Cerebellar cortex (tissue), 1 donor: ENCODE results near the gene AIFM1.
A peak's percentile ranks its signal among the peaks of the same experiment; 100 is the strongest.

ENCODE experiments used
- DNase-seq: peaks from one replicate; pipeline ENCODE4 v3.0.0-alpha.2; 2015; ENCODE audit warnings: low spot score

The AIFM1 gene

DNA sequence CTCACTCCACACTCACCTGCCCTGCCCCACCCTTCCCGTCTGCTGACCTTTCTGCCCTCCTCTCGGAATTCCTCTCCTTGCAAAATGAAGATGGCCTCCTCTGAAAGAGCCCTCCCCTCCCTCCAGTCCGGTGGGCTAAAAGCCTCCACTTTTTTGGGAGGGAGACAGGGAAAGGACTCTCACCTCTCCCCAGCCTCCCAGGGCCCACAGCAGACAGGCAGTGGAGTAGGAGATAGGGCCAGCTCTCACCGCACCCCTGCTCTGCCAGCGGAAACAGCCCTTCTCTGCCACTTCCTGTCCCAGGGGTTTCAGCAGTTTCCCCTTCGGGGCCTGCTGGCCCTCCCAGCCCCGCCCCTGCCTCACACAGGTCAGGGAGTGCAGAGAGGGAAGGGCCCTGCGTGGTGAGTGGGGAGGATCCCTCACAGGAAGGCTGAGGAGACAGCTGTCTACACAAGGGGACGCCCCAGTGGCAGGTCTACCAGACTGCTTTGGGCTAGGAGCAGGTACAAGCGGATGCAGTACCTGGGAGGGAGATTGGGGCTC lies 73.6 kb downstream of the AIFM1 start:
- no peak for DNase-seq

DNA sequence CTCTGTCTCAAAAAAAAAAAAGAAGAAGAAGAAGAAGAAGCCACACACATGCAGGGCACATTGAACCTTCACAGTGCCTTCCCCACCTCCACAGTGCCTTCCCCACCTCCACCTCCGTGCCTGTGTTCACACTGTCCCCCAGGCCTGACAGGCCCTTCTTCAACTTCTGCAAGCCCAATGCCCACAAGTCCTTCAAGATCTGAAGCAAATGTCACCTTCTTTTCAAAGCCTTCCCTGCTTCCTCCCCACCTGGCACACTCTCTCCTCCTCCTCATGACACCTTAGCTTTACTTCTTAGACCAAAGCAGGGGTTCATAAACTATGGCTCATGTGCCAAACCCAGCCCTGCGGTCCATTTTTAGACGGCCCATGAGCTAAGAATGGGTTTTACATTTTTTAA lies 75.3 kb downstream of the AIFM1 start:
- DNase-seq = no peak

DNA sequence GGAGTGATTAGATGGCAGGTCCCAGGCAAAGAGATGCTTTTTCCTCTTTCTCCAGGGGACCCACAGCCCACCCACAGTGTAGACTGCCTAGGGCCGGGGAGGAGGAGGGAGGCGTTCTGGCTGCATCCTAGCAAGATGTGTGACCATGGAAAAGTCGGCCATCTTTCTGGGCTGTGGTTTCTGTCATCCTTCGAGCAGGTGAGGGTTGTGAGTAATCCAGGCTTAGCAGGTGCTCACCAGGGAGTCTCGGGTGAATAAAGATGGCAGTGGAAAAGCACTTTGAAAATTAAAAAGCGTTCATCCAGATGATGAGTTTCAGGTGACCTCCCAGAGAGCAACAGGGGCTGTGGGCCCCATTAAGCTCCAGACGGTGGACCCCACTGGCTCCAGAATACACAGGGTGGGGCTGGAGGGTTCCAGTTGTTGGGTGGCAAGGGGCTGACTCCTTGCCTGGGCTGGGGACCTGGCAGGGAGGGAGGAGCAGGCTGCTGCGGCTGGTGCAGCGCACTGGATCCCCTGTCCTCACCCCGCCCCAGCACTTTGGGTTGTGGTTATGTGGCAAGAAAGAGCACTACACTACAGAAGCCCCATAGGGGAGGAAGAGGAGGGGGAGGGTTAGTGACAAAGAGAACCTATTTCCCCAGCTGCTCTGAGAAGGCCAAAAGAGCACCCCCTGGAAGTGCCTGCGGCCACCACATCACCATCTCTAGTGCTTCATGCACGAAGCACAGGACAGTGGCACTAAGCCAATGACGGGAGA lies 79.0 kb downstream of the AIFM1 start:
- no peak for DNase-seq

DNA sequence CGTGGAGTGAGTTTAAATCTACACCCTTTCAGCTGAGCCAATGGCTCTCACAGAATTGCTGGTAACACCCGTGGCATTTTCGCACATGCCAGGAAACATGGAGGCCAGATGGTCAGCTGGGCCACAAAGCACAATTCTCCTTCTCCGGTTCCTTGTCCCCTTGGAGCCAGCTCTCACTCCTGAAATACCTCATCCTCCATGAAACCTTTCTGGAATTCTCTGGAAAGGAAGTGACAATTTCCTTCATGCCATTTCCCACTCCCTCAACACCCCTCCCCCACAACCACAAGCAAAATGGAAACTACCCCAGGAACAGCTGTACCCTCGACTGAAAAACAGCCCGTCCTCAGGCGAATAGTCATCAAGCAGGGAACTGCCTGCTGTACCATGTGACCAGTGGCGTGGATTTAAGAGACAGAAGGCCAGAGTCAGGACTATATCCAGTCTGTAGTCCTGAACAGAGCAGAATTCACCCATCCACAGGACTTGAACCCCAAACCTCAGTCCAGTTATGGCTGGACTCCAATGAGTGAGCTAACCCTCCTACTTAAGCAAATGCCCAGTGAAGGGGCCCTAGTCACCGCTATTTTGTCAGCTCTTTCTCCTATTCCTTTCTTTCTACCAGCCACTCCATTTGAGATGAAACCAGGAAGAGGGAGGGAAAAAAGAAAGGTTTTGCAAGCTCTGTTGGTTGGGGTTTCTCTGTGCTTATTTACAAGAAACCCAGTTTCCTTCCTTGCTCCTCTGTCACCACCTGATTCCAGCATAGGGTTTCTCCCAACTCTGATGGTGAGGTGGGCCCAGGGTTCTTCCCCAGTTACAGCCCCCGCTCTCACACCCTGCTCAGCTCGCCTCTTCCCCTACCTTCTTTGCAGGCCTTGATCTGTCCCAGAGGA lies 79.8 kb downstream of the AIFM1 start:
- DNase-seq = no peak

- DNase-seq = no peak
Measured at GRCh38 chrX:130084631-130085237, 80.9 kb downstream of the AIFM1 start.

- no peak for DNase-seq
Measured at GRCh38 chrX:130083656-130084382, 81.8 kb downstream of the AIFM1 start.

GRCh38 chrX:130083107-130083490 lies 82.5 kb downstream of the AIFM1 start:
- no peak for DNase-seq

- no peak for DNase-seq
Measured at GRCh38 chrX:130082244-130083106, 83.2 kb downstream of the AIFM1 start.

- no peak for DNase-seq
Measured at GRCh38 chrX:130081421-130082045, 84.1 kb downstream of the AIFM1 start.

DNA sequence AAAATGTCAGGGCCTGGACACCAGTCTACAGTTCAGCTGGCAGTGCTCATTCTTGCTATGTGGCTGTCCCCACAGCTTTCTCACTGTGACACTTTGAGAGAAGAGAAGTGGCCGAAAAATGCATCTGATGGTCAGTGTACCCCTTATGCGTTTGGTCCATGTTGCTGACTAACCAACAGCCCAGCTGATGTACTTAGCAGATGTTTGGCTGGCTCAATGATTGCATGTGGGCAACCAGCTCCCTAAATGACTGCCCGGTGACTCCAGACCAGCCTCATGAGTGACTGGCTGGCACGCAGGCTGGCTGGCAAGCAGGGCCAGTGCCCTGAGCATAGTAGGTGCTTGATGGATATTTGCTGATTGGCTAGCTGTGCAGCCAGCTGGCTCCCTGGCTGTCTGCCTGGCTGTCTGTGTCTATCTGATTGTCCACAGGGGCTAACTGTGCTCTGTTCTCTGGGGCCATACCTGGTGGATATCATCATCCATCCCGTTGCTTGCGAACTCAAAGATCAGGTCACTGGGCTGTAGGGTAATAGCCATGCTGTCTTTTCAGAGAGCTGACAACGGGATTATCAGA lies 84.8 kb downstream of the AIFM1 start:
- DNase-seq = no peak

DNA sequence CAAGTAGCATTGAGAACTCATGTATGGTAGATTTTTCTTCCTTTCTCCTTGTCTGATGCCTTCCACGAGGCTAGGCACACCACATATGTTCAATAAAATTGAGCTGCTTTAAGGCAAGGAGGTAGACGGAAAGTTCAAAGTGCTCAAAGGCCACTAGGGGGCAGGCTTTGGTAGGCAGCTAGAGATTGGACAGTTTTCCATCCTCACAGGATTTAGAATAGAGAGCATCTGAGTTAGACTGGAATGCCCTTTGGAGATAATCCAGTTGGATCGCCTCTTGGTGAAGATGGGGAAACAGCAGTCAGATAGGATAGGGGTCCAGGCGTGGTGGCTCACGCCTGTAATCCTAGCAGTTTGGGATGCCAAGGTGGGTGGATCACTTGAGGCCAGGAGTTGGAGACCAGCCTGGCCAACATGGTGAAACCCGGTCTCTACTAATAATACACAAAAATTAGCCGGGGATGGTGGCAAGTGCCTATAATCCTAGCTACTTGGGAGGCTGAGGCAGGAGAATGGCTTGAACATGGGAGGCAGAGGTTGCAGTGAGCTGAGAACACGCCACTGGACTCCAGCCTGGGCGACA lies 85.7 kb downstream of the AIFM1 start:
- peak; percentile 78 for DNase-seq
